ENCODE measurements around the gene DAB2IP. TPM values are rescaled to one million over a fixed set of nuclear protein-coding genes. Genes with fewer than 3 reads are reported as not detected.
"Not testable (repeated sequence)": the region's sequence is repeated elsewhere in the genome, so short reads cannot be mapped to it uniquely, and the experiment has no call there.

Gene DAB2IP
- polyA plus RNA-seq, 1 experiment = 20.4 TPM

GRCh38 chr9:121786998-121787422 is 135.6 kb downstream of the DAB2IP start:
- Histone ChIP-seq H3K27me3 (ENCODE audit: control insufficient read depth, insufficient read depth, low read length) (no peaks in the 10 kb centered on the region), H3K4me3 (ENCODE audit: low read depth, low read length) (no peak overlapping the region), H3K9me3 (ENCODE audit: control insufficient read depth, insufficient read depth, low read length) (no peaks in the 10 kb centered on the region; the same call in 1 of the 2 replicates), H3K27ac (ENCODE audit: low read depth, low read length) (no peak overlapping the region)
- ChIA-PET CTCF (no interaction called here), POLR2A (interaction anchor here (0.6 kb wide), 1 partner anchor 230 kb away, joined by 4 read pairs; no protein-coding TSS in a partner anchor)
- TF ChIP-seq CTCF (IDR thresholded peaks at IDR 0.05; ENCODE audit: low read depth, low read length) = no peak
- DNase-seq (ENCODE audit: low read depth, low spot score) = no peak

GRCh38 chr9:121788686-121789366 is 137.4 kb downstream of the DAB2IP start:
- CTCF ChIA-PET = no interaction called here
- H3K9me3 ChIP-seq (ENCODE audit: control insufficient read depth, insufficient read depth, low read length) = no peaks in the 10 kb centered on the region; the same call in 1 of the 2 replicates
- no peak for DNase-seq (ENCODE audit: low read depth, low spot score)
- H3K27ac ChIP-seq (ENCODE audit: low read depth, low read length) = no peak overlapping the region
- POLR2A ChIA-PET = no interaction called here
- H3K27me3 ChIP-seq (ENCODE audit: control insufficient read depth, insufficient read depth, low read length) = no peaks in the 10 kb centered on the region
- no peak overlapping the region for H3K4me3 ChIP-seq (ENCODE audit: low read depth, low read length)
- no peak for TF ChIP-seq CTCF (IDR thresholded peaks at IDR 0.05; ENCODE audit: low read depth, low read length)

GRCh38 chr9:121790841-121791240 is 139.4 kb downstream of the DAB2IP start:
- H3K4me3 ChIP-seq (ENCODE audit: low read depth, low read length) = no peak overlapping the region
- H3K27me3 ChIP-seq (ENCODE audit: control insufficient read depth, insufficient read depth, low read length) = no peaks in the 10 kb centered on the region
- H3K27ac ChIP-seq (ENCODE audit: low read depth, low read length) = no peak overlapping the region
- ChIA-PET POLR2A (no interaction called here), CTCF (no interaction called here)
- no peak for TF ChIP-seq CTCF (IDR thresholded peaks at IDR 0.05; ENCODE audit: low read depth, low read length)
- no peaks in the 10 kb centered on the region for H3K9me3 ChIP-seq (ENCODE audit: control insufficient read depth, insufficient read depth, low read length)
- no peak for DNase-seq (ENCODE audit: low read depth, low spot score)

- H3K9me3 ChIP-seq (ENCODE audit: control insufficient read depth, insufficient read depth, low read length); H3K27me3 ChIP-seq (ENCODE audit: control insufficient read depth, insufficient read depth, low read length); DNase-seq (ENCODE audit: low read depth, low spot score); CTCF ChIA-PET; POLR2A ChIA-PET; H3K27ac ChIP-seq (ENCODE audit: low read depth, low read length); H3K4me3 ChIP-seq (ENCODE audit: low read depth, low read length): not testable (repeated sequence)
These were observed 141.0 kb downstream of the DAB2IP start for GRCh38 chr9:121792476-121792875.

GRCh38 chr9:121794334-121794733 is 142.9 kb downstream of the DAB2IP start:
- CTCF ChIA-PET; H3K27ac ChIP-seq (ENCODE audit: low read depth, low read length); H3K27me3 ChIP-seq (ENCODE audit: control insufficient read depth, insufficient read depth, low read length); POLR2A ChIA-PET; H3K4me3 ChIP-seq (ENCODE audit: low read depth, low read length); DNase-seq (ENCODE audit: low read depth, low spot score); H3K9me3 ChIP-seq (ENCODE audit: control insufficient read depth, insufficient read depth, low read length): not testable (repeated sequence)

GRCh38 chr9:121797081-121797480 is 145.6 kb downstream of the DAB2IP start:
- POLR2A ChIA-PET = no interaction called here
- DNase-seq (ENCODE audit: low read depth, low spot score) = no peak

More at GRCh38 chr9:121797081-121797480, 145.6 kb downstream of the DAB2IP start:
- CTCF ChIA-PET = no interaction called here
- TF ChIP-seq CTCF (IDR thresholded peaks at IDR 0.05; ENCODE audit: low read depth, low read length) = no peak
- Histone ChIP-seq H3K9me3 (ENCODE audit: control insufficient read depth, insufficient read depth, low read length) (no peaks in the 10 kb centered on the region), H3K27ac (ENCODE audit: low read depth, low read length) (no peak overlapping the region), H3K4me3 (ENCODE audit: low read depth, low read length) (no peak overlapping the region), H3K27me3 (ENCODE audit: control insufficient read depth, insufficient read depth, low read length) (peaks cover 3% of the 10 kb centered on the region)
